Hippocampal formation (tissue), 2 donors: Measurements from ENCODE around the gene PRKN.

Experiments
- DNase-seq, 2 donors: peaks; one replicate each; lab custom pipeline; 2025; lab: John Stamatoyannopoulos, UW

Gene PRKN

GRCh38 chr6:161417717-161418462, 1309.7 kb downstream of the PRKN start:
- DNase-seq: no peak

GRCh38 chr6:161415302-161415855, 1312.2 kb downstream of the PRKN start:
- no peak for DNase-seq

DNA sequence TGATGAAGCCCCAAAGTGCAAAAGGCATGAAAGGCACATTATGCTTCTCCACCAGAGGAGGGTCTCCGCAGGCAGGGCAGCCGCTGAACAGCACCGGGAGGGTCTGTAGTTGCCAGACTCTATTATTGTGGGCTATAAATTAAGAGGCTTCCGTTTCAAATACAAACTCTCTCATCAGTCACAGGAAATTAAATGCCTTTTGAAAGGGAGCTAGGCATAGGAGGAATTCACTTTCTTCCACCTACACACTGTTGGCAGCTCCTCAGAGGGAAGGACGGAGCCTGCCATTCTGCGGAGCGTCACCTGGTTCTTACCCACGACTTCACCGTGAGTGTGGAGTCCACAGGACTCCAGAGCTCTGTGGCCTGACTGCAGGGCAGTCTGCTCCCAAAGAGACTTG, 1312.9 kb downstream of the PRKN start:
- DNase-seq: no peak

DNA sequence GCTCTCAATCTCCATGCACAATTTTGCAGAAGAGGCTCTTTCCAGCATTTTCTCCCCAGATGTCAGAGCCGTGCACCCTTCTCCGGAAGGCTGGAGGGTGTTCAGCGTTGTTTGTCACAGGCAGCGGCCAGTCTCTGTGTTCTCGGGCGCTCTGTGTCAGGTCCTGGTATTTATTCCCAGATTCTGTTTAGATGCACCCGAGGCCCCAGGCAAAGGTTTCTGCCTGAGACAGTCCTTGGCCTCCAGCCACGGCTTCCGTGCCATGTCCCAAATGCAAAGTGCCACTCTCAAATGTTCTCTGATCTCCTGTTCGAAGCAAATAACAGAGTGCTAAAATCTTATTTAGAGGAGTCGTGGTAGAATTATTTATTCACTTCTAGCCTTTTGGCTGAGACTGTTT, 1313.4 kb downstream of the PRKN start:
- DNase-seq: no peak

GRCh38 chr6:161413355-161413771, 1314.2 kb downstream of the PRKN start:
- no peak for DNase-seq

- no peak for DNase-seq
Observed at GRCh38 chr6:161412795-161413194, 1314.8 kb downstream of the PRKN start.

DNA sequence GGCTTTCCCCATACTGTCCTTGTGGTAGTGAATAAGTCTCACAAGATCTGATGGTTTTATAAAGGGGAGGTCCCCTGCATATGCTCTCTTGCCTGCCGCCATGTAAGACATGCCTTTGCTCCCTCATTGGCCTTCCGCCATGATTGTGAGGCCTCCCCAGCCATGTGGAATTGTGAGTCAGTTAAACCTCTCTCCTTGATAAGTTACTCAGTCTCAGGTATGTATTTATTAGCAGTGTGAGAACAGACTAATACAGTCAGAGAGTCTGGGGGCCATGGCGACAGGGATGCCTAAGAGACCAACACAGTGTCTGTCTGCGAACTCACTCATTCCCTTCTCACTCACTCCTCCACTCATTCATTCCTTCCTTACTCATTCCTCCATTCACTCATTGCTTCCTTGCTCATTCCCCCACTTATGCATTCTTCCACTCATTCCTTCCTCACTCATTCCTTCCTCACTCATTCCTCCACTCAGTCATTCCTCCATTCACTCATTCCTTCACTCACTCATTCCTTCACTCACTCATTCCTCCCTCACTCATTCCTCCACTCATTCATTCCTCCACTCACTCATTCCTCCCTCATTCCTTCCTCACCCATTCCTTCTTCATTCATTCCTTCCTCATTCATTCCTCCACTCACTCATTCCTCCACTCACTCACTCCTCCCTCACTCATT, 1316.2 kb downstream of the PRKN start:
- no peak for DNase-seq

- no peak for DNase-seq
Observed at GRCh38 chr6:161410736-161411135, 1316.8 kb downstream of the PRKN start.

DNA sequence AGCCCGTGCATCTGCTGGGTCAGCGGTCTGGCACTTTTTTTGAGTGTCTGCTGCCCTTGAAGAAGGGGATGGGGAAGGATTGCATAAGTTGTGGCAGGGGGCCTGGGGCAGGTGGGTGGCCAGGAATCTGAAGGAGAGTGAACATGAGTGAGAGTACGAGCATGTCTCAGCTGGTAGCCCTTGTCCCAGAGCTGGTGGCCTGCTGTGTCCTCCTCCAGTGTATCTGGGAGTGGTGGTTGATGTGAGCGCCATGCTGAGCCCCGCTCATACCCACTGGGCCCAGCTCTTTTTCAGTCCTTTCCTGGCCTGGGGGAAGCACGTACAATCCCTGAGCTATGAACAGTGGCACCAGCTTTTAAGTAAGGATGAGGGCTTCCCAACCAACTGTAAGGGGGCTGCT, 1317.5 kb downstream of the PRKN start:
- DNase-seq: no peak

DNA sequence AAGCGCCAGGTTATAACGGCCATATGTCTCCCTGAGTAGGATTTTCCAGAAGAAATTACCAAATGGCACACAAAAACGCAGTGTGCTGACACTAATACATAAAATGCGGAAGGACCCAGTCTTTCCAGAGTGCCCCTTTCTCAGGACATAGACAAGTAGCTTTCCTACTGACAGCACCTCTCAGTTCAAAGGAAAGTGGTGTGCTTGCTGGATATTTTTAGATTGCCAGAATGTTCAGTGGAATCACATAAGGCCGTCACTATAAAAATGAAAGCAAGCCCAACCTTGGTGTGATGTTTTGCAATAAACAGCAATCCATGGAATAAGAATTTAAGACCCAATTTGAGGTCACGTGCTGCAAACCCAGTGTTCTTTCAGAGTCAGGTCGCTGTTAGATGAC, 1318.2 kb downstream of the PRKN start:
- no peak for DNase-seq

DNA sequence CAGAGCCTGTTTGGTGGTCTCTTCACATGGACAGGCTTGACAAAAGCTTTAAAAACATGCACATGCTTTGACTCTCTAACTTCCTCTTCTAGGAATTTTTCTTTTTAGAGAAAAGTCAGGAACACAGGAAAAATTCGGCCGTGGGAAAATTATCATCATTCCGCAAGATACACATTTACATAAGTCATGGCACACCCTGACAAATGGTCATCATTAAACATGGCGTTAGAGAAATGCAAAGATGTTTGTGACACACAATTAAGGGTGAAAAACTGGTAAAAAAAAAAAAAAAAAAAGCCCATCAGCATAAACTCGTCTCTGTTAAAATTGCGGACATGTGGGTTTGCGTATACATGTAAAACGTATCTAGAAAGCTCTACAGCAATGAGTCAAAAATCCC, 1319.5 kb downstream of the PRKN start:
- DNase-seq: no peak

DNA sequence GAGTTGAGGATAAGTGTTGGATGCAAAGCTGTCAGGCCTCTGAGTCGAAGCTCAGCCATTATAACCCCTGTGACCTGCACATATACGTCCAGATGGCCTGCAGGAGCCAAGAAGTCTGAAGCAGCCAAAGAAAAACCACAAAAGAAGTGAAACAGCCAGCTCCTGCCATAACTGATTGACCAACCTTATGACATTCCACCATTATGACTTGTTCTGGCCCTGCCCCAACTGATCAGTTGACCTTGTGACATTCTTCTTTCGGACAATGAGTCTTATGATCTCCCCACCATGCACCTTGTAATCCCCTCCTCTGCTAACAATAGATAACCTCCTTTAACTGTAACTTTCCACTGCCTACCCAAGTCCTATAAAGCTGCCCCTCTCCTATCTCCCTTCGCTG, 1320.0 kb downstream of the PRKN start:
- no peak for DNase-seq

- DNase-seq: no peak
Observed at GRCh38 chr6:161407115-161407514, 1320.5 kb downstream of the PRKN start.

DNA sequence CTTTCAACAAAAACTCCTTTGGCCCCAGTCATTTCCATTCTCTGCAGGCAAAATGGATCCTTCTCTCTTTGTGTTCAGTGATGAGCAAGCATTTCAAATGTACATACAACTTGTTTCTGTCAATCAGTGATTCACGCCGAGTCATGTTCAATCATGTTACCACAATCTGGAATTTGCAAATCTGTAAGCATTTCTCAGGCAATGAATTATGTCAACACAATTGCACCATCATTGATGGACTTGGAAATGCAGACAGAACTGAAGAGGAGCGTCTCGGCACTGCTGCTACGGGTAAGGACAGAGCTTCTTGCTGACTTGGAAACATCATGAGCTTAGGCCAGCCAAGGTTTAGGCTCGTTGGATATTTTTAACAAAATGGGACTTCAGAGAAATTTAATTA, 1320.9 kb downstream of the PRKN start:
- DNase-seq: no peak

DNA sequence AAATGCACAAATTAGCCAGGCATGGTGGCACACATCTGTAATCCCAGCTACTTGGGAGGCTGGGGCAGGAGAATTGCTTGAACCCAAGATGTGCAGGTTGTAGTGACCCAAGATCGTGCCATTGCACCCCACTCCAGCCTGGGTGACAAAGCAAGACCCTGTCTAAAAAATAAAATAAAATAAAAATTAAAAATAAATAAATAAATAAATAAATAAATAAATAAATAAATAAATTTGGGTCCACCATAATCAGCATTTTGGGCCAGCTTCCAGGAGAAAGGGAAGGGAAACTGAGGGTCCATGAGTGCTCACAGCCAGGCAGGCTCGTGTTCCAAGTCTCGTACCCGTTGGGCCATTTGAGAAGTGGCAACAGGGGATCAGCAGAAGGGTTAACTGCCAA, 1322.1 kb downstream of the PRKN start:
- no peak for DNase-seq

DNA sequence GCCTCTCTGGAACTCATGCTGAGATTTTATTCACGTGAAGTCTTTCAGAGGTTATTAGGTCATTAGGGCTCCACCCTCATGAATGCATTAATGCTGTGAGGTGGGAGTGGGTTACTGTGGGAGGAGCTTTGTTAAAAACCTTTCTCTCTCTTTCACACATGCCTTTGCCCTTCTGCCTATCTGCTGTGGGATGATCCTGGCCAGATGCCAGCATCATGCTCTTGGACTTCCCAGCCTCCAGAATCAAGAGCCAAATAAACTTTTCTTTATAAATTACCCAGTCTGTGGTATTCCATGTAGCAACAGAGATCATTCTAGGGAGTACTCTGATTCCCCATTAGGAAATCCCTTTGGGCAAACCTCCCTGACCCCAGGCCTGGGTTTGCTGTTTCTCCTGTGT, 1323.8 kb downstream of the PRKN start:
- no peak for DNase-seq

DNA sequence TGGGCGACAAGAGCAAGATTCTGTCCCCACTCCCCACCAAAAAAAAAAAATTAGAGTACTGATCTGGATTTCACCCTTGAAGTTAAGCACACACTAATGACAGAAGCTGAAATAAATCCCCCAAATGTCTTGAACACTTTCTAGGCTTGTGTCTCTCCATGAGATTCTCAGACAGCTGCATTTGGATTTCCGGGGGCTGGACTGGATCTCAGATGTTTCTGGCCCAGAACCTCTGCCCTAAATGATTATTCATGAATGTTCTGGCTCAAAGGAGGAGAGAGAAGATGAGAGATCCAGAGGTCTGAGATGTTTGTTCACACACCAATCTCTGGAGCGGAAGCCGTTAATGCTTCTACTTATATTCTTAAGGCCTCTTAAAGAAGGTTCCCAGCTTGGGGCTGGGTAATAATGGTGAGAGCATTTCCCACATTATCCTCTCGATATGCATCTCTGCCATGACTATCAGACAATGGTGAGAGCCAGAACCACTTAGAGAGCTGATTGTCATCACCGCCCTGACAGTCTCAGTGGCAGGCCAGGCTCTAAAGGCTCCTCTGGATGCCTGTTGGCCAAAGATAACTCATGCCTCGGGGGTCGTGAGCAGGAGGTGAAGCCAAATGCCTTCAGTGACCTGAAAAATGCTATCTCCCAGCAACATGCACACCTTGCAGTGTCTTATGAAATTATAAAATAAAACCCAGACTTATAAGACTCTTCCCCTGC, 1325.8 kb downstream of the PRKN start:
- DNase-seq: no peak

GRCh38 chr6:161400671-161401070, 1326.9 kb downstream of the PRKN start:
- no peak for DNase-seq

DNA sequence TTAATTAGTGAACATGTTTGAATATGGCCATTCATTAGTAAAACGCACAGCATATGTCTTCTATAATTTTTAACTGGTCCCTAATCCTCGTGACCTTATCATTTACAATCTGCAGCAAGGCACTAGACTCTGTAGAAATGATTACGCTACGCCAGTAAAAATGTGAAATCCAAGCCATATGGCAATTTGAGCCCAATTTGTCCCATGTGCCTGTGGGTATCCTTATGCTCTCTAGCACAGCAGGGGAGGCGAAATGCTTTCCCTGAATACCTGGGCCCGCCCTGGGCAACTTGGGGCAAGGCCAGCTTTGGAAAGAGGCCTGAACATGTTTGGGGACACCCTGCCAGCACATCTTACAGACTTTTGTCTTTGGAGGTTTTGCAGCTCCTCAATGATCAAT, 1331.0 kb downstream of the PRKN start:
- DNase-seq: no peak

DNA sequence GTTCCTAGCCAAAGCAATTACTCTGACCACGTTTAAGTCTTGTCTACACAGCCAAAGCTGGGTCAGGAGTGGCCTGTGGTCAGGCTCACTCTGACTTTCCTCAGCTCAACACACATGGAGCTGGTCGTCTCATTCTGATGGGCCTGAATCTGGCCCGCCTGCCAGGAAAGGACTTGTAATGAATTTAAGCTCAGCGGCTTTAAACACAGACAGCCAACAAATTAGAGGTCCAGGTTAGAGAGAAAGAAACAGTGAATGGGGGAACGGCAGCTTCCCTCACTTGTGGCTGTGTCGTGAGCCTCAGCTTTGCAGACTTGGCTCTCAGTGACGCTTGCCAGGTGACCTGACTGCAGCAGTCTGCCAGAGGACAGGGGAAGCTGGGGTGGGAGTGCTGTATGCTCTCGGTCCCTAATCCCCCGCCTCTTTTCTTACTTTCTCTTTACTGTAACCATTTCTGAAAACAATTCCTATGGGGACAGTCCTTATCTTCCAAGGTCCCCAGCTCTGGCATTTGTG, 1331.8 kb downstream of the PRKN start:
- no peak for DNase-seq

DNA sequence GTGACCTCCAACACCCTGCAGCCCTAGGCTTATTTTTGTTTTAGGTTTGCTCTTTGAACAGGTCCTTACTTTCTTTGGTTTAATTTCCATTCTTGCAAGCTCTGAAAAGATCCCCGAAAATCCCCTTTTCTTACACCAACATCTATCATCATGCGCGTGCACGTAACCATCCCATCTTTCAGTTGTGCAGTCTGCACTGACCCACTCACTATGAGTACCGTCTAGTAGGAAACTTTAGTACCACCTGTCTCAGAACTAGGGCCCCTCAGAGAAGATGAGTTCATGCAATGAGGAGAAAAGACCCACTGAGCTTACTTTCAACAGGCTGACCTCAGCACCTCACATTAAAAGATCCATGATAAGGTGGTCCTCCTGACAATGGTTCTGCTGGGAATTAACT, 1333.1 kb downstream of the PRKN start:
- DNase-seq: no peak

DNA sequence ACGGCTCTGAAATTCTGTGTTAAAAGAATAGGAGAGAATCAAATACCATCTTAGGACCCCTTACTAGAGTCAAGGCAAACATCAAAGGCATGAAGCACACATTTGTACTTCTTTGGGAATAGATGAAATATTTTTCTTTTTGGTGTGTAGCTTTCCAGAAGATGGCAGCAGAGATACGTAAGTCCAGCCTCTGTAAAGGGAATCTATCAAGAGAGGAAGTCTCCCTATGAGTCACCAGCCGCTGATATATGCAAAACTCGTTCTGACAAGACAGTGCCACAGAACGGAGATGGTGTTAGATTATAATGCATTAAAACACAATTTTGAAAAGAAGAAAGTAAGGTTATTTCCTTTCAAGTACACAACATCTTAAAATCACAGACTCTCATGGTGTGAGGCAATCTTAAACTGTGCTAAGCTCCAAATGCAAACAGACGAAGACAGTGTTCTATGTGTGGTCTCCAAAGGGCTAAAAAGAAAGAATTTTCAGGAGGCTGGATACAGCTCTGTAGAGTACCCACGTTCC, 1333.7 kb downstream of the PRKN start:
- DNase-seq: peak in 1 of 2 donors; percentile 92
